ENCODE measurements around the gene ULK1. TPM values are rescaled to one million over a fixed set of nuclear protein-coding genes. Genes with fewer than 3 reads are reported as not detected.

Gene ULK1
- total RNA-seq (10 to 100 TPM; 30.2 to 60.7 (median 55.0) TPM), polyA plus RNA-seq (10 to 100 TPM in 2 of 3 donors, 1 to 10 TPM in 1; 9.9 to 35.1 (median 25.3) TPM)
- long read RNA-seq, donor 1, partial matches to known transcripts = 0 of 1 reads
- long read RNA-seq, donor 1, other reads (novel, unspliced or antisense) = 0 of 1 reads
- long read RNA-seq, donor 2 = 0 reads

GRCh38 chr12:131894313-131894860, at the start of gene ULK1:
ULK1 (plus strand) TSS chr12:131894622; CDS start chr12:131895002, 380 bp downstream.
- 0 to 1% (median 1%) methylated on average over 14 to 54 of the region's 64 CpGs for WGBS, 5 donors
- H3K27me3 ChIP-seq (replicated peaks in 1 of 7) = no peaks in the 10 kb centered on the region
- peak; percentile 98 for DNase-seq
- intact Hi-C loops (cut with DNase I; ENCODE audit: low total_unique reads) = no loop called here
- peak within 1 kb of the TSS; percentile 76 to 98 (median 93) for H3K27ac ChIP-seq
- peaks cover 24 to 48% (median 30%) of the 10 kb centered on the region in 6 donors for H3K4me1 ChIP-seq
- no peaks in the 10 kb centered on the region for H3K9me3 ChIP-seq
- H3K36me3 ChIP-seq = peaks cover 0 to 27% (median 0%) of the 10 kb centered on the region in 6 donors
- peak; percentile 92 to 95 (median 92) for TF ChIP-seq POLR2AphosphoS5 (IDR thresholded peaks at IDR 0.05)
- peak in 2 of 3 donors; percentile 13 to 77 for TF ChIP-seq POLR2A (IDR thresholded peaks at IDR 0.05)
- no peak for TF ChIP-seq CTCF (IDR thresholded peaks at IDR 0.05 in 8 of 11, conservative IDR thresholded peaks at IDR 0.05 in 3 of 11)
- H3K4me3 ChIP-seq = peak within 1 kb of the TSS; percentile 51 to 85 (median 59)

GRCh38 chr12:131844656-131845055, 49.8 kb upstream of the ULK1 start:
- no peak overlapping the region for H3K27ac ChIP-seq
- no peaks in the 10 kb centered on the region for H3K9me3 ChIP-seq
- 88 to 97% (median 93%) methylated on average over 20 to 25 of the region's 25 CpGs for WGBS, 5 donors
- H3K36me3 ChIP-seq = peaks cover 0 to 5% (median 0%) of the 10 kb centered on the region in 6 donors
- H3K4me1 ChIP-seq = no peaks in the 10 kb centered on the region
- no peaks in the 10 kb centered on the region for H3K27me3 ChIP-seq (replicated peaks in 1 of 7)
- intact Hi-C loops (cut with DNase I; ENCODE audit: low total_unique reads) = no loop called here
- TF ChIP-seq CTCF (IDR thresholded peaks at IDR 0.05 in 8 of 11, conservative IDR thresholded peaks at IDR 0.05 in 3 of 11) (no peak), POLR2AphosphoS5 (IDR thresholded peaks at IDR 0.05) (no peak), POLR2A (IDR thresholded peaks at IDR 0.05) (no peak)
- no peak for DNase-seq
- no peak overlapping the region for H3K4me3 ChIP-seq

GRCh38 chr12:131845121-131845520, 49.3 kb upstream of the ULK1 start:
- no peak for TF ChIP-seq CTCF (IDR thresholded peaks at IDR 0.05 in 8 of 11, conservative IDR thresholded peaks at IDR 0.05 in 3 of 11)
- TF ChIP-seq POLR2AphosphoS5 (IDR thresholded peaks at IDR 0.05) = no peak
- no peak for TF ChIP-seq POLR2A (IDR thresholded peaks at IDR 0.05)
- Histone ChIP-seq H3K4me1 (no peaks in the 10 kb centered on the region), H3K27ac (no peak overlapping the region), H3K4me3 (no peak overlapping the region), H3K27me3 (replicated peaks in 1 of 7) (no peaks in the 10 kb centered on the region), H3K36me3 (peaks cover 0 to 5% (median 0%) of the 10 kb centered on the region in 6 donors), H3K9me3 (no peaks in the 10 kb centered on the region)
- WGBS, 5 donors = 90 to 95% (median 93%) methylated on average over 25 to 29 of the region's 29 CpGs
- intact Hi-C loops (cut with DNase I; ENCODE audit: low total_unique reads) = no loop called here
- DNase-seq = no peak

- intact Hi-C loops (cut with DNase I; ENCODE audit: low total_unique reads) = no loop called here
- no peak overlapping the region for H3K4me3 ChIP-seq
- H3K36me3 ChIP-seq = peaks cover 0 to 5% (median 0%) of the 10 kb centered on the region in 6 donors
- H3K4me1 ChIP-seq = peaks cover 0 to 16% (median 2%) of the 10 kb centered on the region in 6 donors
- H3K9me3 ChIP-seq = no peaks in the 10 kb centered on the region
- WGBS, 5 donors = 85 to 92% (median 88%) methylated on average over 10 of the region's 10 CpGs
- no peak overlapping the region for H3K27ac ChIP-seq
- DNase-seq = no peak
- H3K27me3 ChIP-seq (replicated peaks in 1 of 7) = peaks cover 0 to 16% (median 0%) of the 10 kb centered on the region in 7 donors
- TF ChIP-seq POLR2AphosphoS5 (IDR thresholded peaks at IDR 0.05) (no peak), POLR2A (IDR thresholded peaks at IDR 0.05) (no peak), CTCF (IDR thresholded peaks at IDR 0.05 in 8 of 11, conservative IDR thresholded peaks at IDR 0.05 in 3 of 11) (no peak)
These were observed 47.0 kb upstream of the ULK1 start for GRCh38 chr12:131847456-131847855.

Data from spleen (tissue), 13 donors.